Esophagus (tissue), 2 donors: ENCODE data around the gene GMPPA. TPM values are rescaled to one million over a fixed set of nuclear protein-coding genes. Genes with fewer than 3 reads are reported as not detected.
A peak's percentile ranks its signal among the peaks of the same experiment; 100 is the strongest.

Experiments used
- H3K27ac ChIP-seq, 2 donors: one replicate each; pipeline ENCODE4 v1.5.1; 2013; ENCODE audit warnings: low read depth in 2 of 2, mild to moderate bottlenecking in 2 of 2, inconsistent platforms in 1 of 2, low read length in 1 of 2, moderate library complexity in 1 of 2
- H3K27me3 ChIP-seq, 2 donors: one replicate each; pipeline ENCODE4 v1.6.1; 2013; ENCODE audit warnings: low read length in 2 of 2, control low read depth in 1 of 2, mild to moderate bottlenecking in 1 of 2; ENCODE audit not compliant: insufficient read depth in 2 of 2, control insufficient read depth in 1 of 2
- H3K36me3 ChIP-seq, 2 donors: one replicate each; pipeline ENCODE4 v1.6.1; 2013; ENCODE audit warnings: low read length in 1 of 2; ENCODE audit not compliant: control insufficient read depth in 2 of 2, insufficient read depth in 2 of 2
- H3K4me1 ChIP-seq, 2 donors: one replicate each; pipeline ENCODE4 v1.6.1; 2013; ENCODE audit warnings: low read length in 1 of 2; ENCODE audit not compliant: control insufficient read depth in 2 of 2, insufficient read depth in 2 of 2
- H3K4me3 ChIP-seq, 2 donors: one replicate each; pipeline ENCODE4 v1.5.1; 2013; ENCODE audit warnings: low read length in 2 of 2, mild to moderate bottlenecking in 2 of 2, low read depth in 1 of 2, moderate library complexity in 1 of 2
- H3K9me3 ChIP-seq, 2 donors: one replicate each; pipeline ENCODE4 v1.6.1; 2013; ENCODE audit warnings: mild to moderate bottlenecking in 2 of 2, low read depth in 1 of 2, low read length in 1 of 2, moderate library complexity in 1 of 2; ENCODE audit not compliant: control insufficient read depth in 2 of 2, insufficient read depth in 1 of 2
- WGBS, 2 donors: extraction: QIAGEN DNeasy Blood & Tissue Kit; methylation state at CpG; one replicate each; pipeline ENCODE4 v1.1.7; 2013; 5-methylcytosine and 5-hydroxymethylcytosine counted together
- polyA plus RNA-seq, 2 donors: library from polyadenylated mRNA; stranded (reverse); fragments of 200-250 nt; gene quantifications; one replicate each; pipeline ENCODE4 v1.2.3, GENCODE V29; 2013
- donor health status: healthy with polysubstance abuse.
- donor health status: Bipolar disorder and iron deficiency.

The GMPPA gene
- polyA plus RNA-seq, 2 donors: 18.4 to 25.5 TPM

DNA sequence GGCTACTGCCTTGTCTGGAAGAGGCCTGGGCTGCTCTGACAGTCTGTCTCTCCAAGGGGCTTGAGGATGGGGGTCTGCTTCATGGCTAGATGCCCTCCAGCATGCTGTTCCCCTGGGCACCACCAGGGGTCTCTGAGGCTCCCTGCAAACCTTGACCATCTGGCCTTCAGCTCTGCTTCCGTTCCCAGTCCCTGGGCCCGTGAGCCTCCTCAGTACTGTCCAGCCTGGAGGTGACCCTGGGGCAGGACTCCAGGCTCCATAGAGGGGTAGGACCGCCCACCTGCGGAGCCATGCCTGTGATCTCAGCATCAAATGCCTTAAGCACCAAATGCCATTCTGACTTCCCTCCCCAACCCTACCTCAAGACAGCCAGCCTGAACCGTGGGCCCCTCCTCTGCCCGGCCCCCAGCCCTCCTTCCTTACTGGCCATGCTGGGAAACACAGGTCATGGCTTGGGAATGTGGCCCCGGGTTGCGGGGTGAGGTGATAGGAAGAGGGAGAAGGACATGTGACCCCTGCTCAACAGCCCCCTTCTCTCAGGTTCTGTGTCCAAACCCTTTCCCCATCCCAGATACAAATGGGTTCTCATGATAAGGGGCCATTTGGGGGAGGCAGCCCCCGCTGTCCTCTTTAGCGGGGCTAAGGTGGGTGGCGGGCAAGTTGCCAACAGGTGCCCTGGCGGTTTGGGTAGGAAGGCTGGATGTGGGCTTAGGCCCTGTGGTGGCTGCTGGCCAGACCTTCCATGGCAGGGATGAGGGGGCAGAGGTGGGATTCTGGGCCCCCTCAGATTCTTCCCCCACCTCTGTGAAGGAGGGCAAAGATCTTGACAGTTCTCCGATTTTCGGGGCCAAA, 39.0 kb upstream of the GMPPA start:
- H3K27ac ChIP-seq: peak overlapping the region; percentile 66 to 70
- WGBS, 2 donors: 50 to 55% methylated on average over 14 of the region's 14 CpGs
- H3K4me3 ChIP-seq: no peak overlapping the region
- no peaks in the 10 kb centered on the region for H3K9me3 ChIP-seq
- H3K36me3 ChIP-seq: no peaks in the 10 kb centered on the region
- H3K4me1 ChIP-seq: peaks cover 4% of the 10 kb centered on the region in 2 donors
- H3K27me3 ChIP-seq: no peaks in the 10 kb centered on the region

GRCh38 chr2:219460424-219460926, 38.2 kb upstream of the GMPPA start:
- Histone ChIP-seq H3K27ac (peak overlapping the region; percentile 70 to 81), H3K4me1 (peaks cover 4% of the 10 kb centered on the region in 2 donors), H3K4me3 (no peak overlapping the region), H3K36me3 (no peaks in the 10 kb centered on the region), H3K9me3 (no peaks in the 10 kb centered on the region), H3K27me3 (no peaks in the 10 kb centered on the region)
- WGBS, 2 donors: 48 to 62% methylated on average over 18 of the region's 18 CpGs

DNA sequence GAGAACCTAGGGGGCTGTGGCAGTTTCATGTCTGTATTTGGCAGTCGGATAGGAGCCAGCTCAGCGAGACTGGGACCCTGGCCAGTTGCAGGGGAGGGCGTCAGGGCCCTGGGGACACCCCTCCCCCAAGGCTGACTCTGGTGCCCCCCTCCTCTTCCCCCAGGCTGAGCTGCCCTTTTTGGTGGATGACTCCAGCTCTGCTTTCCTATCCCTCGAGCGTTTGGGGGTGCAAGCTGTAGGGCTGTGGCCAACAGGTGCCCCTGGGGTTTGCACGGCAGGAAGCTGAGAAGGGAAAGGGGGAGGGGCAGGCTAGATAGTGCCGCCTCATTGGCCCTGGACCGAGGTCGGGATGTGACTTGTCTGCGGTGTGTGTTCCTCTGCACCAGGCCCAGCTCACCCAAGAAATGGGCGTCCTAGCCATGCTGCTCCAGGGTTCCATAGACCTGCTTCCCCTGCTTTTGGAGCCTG, 37.6 kb upstream of the GMPPA start:
- 17 to 27% methylated on average over 11 of the region's 11 CpGs for WGBS, 2 donors
- H3K4me1 ChIP-seq: peaks cover 4 to 5% of the 10 kb centered on the region in 2 donors
- no peaks in the 10 kb centered on the region for H3K36me3 ChIP-seq
- H3K4me3 ChIP-seq: no peak overlapping the region
- H3K27ac ChIP-seq: peak overlapping the region; percentile 70 to 81
- no peaks in the 10 kb centered on the region for H3K27me3 ChIP-seq
- no peaks in the 10 kb centered on the region for H3K9me3 ChIP-seq

GRCh38 chr2:219461669-219462068, 37.0 kb upstream of the GMPPA start:
- H3K4me3 ChIP-seq: no peak overlapping the region
- no peaks in the 10 kb centered on the region for H3K36me3 ChIP-seq
- no peaks in the 10 kb centered on the region for H3K9me3 ChIP-seq
- 70 to 75% methylated on average over 14 of the region's 14 CpGs for WGBS, 2 donors
- no peaks in the 10 kb centered on the region for H3K27me3 ChIP-seq
- peaks cover 4 to 6% of the 10 kb centered on the region in 2 donors for H3K4me1 ChIP-seq
- peak overlapping the region; percentile 70 to 81 for H3K27ac ChIP-seq

DNA sequence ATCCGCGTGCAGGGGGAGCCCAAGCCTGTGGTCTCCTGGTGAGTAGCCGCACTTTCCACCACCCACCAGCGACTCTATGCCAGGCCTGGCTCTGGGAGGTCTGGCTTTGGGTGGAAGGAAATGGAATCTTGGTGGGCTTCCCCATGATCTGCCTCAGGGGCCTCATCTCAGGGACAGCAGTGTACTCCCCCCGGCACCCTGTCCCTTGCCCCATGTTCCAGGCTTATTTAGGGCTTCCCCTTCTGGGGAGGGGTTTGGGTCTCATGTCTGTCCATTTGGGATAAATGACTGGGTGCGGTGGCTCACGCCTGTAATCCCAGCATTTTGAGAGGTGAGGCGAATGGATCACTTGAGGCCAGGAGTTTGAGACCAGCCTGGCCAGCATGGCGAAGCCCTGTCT, 36.3 kb upstream of the GMPPA start:
- 79 to 92% methylated on average over 9 of the region's 9 CpGs for WGBS, 2 donors
- Histone ChIP-seq H3K27ac (peak overlapping the region in 1 of 2 donors; percentile 53), H3K4me1 (peaks cover 4 to 6% of the 10 kb centered on the region in 2 donors)

DNA sequence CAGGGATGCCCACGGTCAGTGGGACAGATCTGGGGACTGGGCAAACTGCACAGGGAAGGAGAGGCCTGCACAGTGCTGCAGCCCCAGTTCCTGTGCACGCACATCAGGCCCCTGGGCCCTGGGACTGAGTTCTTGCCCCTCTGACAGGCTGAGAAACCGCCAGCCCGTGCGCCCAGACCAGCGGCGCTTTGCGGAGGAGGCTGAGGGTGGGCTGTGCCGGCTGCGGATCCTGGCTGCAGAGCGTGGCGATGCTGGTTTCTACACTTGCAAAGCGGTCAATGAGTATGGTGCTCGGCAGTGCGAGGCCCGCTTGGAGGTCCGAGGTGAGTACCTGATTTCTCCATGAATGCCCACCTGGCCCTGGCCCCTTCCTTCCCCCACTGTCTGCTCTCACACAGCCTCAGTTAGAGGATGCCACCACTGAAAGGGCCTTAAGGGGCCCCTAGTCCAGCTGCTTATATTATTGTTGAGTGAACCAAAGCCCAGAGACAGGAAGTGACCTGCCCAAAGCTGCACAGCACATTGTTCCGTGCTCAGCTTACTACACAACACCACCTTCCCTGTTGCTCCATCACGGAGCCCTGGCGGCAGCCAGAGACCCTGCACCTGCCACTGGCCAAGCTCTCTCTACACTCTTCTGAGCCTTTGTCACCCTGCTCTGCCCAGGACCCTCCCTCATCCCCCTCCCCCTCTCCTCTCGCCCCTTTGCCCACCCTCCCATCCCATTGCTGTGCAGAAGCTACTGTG, 34.2 kb upstream of the GMPPA start:
- whole genome bisulfite sequencing, 2 donors: 89 to 90% methylated on average over 21 of the region's 21 CpGs
- Histone ChIP-seq H3K36me3 (no peaks in the 10 kb centered on the region), H3K9me3 (no peaks in the 10 kb centered on the region), H3K27ac (no peak overlapping the region), H3K27me3 (no peaks in the 10 kb centered on the region), H3K4me1 (peaks cover 0 to 6% of the 10 kb centered on the region in 2 donors), H3K4me3 (no peak overlapping the region)

More for the DNA sequence above, 36.3 kb upstream of the GMPPA start:
- H3K4me3 ChIP-seq: no peak overlapping the region
- no peaks in the 10 kb centered on the region for H3K9me3 ChIP-seq
- H3K36me3 ChIP-seq: no peaks in the 10 kb centered on the region
- H3K27me3 ChIP-seq: no peaks in the 10 kb centered on the region

DNA sequence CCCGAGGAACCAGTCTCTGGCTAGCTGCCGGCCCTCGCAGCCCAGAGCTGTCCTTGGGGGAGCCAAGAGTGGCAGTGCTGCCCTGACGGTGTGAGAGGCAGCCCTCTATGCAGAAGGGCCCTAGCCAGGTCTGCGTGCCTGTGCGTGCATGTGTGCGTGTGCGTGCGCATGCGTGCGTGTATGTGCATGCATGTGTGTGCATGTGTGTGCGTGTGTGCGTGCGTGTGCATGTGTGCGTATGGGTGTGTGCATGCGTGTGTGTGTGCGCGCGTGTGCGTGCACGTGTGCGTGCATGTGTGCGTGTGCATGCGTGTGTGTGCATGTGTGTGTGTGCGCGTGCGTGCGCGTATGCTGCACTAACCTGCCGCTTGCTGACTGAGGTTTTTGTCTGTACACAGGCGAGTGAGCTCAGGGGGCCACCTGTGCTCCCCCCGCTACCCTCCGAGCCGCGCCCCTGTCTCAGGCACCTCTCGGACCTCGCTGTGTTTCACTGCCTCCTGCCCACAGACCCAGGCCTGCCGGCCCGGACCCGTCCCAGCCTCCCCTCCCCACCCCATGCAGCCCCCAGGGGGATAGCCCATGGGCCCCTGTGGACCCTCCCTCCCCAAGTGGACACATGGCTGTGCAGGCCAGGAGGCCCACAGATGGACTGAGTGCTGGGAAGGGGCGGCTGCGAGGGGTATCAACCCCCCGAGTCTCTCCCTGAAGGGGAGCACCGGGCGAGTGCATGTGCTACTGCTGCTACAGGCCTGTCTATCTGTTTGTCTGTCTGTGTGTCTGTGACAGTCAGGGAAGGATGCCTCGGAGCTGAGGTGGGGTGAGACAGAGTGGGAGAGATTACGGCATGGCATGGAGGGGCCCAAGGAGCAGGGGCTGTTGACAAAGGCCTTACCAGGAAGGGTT, 32.8 kb upstream of the GMPPA start:
- Histone ChIP-seq H3K27me3 (no peaks in the 10 kb centered on the region), H3K4me3 (no peak overlapping the region), H3K9me3 (no peaks in the 10 kb centered on the region), H3K36me3 (no peaks in the 10 kb centered on the region), H3K4me1 (peaks cover 0 to 6% of the 10 kb centered on the region in 2 donors), H3K27ac (no peak overlapping the region)
- WGBS, 2 donors: 88 to 91% methylated on average over 43 to 47 of the region's 47 CpGs

GRCh38 chr2:219466816-219467735, 31.6 kb upstream of the GMPPA start:
- Histone ChIP-seq H3K4me3 (no peak overlapping the region), H3K36me3 (no peaks in the 10 kb centered on the region), H3K9me3 (no peaks in the 10 kb centered on the region), H3K27me3 (no peaks in the 10 kb centered on the region), H3K27ac (no peak overlapping the region), H3K4me1 (peaks cover 0 to 2% of the 10 kb centered on the region in 2 donors)
- WGBS, 2 donors: 72 to 75% methylated on average over 28 of the region's 28 CpGs
